Tibial artery (tissue), 4 donors: Measurements from ENCODE around the gene SH2D7.

Experiments
- DNase-seq, 2 donors: peaks; one replicate each; pipeline ENCODE4 v3.0.0-alpha.2; 2019
- H3K27ac ChIP-seq, 2 donors: fragments of 200-600 bp; sonication (generic) in 1 of 2; 1 replicate in 1 of 2; 2 replicates in 1 of 2; pipeline ENCODE4 v1.5.1; 2018 to 2019; ENCODE audit warnings: mild to moderate bottlenecking in 1 of 2
- H3K27me3 ChIP-seq, 2 donors: fragments of 200-600 bp; sonication (generic) in 1 of 2; one replicate each; pipeline versions ENCODE4 v1.5.1 to v1.6.0; 2016 to 2019
- H3K36me3 ChIP-seq, 3 donors: fragments of 200-600 bp; sonication (generic) in 2 of 3; one replicate each; pipeline ENCODE4 v1.5.1; 2016 to 2019; ENCODE audit warnings: mild to moderate bottlenecking in 2 of 3
- H3K4me1 ChIP-seq, 4 donors: fragments of 200-600 bp; sonication (generic) in 2 of 4; 1 replicate in 3 of 4; 2 replicates in 1 of 4; pipeline ENCODE4 v1.5.1; 2016 to 2019
- H3K4me3 ChIP-seq, 2 donors: fragments of 200-600 bp; sonication (generic) in 1 of 2; 1 replicate in 1 of 2; 2 replicates in 1 of 2; pipeline ENCODE4 v1.5.1; 2018 to 2019; ENCODE audit warnings: mild to moderate bottlenecking in 2 of 2
- H3K9me3 ChIP-seq, 3 donors: fragments of 200-600 bp; sonication (generic) in 1 of 3; one replicate each; pipeline ENCODE4 v1.5.1; 2016 to 2019
- intact Hi-C: fragments of 100-400 bp; cut with DNase I; formaldehyde crosslinking; loops from one replicate; pipeline ENCODE4 v1.15.0; 2023; ENCODE audit warnings: low total_unique reads
- TF ChIP-seq, protein P1 (sequence below), 2 experiments: fragments of 200-600 bp in 1 of 2; fragments of 450-650 bp in 1 of 2; IDR thresholded peaks; one replicate each; pipeline ENCODE4 v1.5.1; 2017 to 2019; ENCODE audit warnings: antibody characterized with exemption in 2 of 2, mild to moderate bottlenecking in 1 of 2, moderate library complexity in 1 of 2

SH2D7 gene

GRCh38 chr15:78065973-78066946 lies 26.1 kb upstream of the SH2D7 start:
- intact Hi-C loops = loop anchor here (5.0 kb wide), 1 partner anchor 54 kb away; no protein-coding TSS in a partner anchor
- Histone ChIP-seq H3K9me3 (no peaks in the 10 kb centered on the region), H3K36me3 (no peaks in the 10 kb centered on the region), H3K27me3 (no peaks in the 10 kb centered on the region), H3K27ac (peak overlapping the region; percentile 81 to 87), H3K4me3 (no peak overlapping the region), H3K4me1 (peaks cover 0 to 100% (median 79%) of the 10 kb centered on the region in 4 donors)
- TF ChIP-seq, protein P1, sequence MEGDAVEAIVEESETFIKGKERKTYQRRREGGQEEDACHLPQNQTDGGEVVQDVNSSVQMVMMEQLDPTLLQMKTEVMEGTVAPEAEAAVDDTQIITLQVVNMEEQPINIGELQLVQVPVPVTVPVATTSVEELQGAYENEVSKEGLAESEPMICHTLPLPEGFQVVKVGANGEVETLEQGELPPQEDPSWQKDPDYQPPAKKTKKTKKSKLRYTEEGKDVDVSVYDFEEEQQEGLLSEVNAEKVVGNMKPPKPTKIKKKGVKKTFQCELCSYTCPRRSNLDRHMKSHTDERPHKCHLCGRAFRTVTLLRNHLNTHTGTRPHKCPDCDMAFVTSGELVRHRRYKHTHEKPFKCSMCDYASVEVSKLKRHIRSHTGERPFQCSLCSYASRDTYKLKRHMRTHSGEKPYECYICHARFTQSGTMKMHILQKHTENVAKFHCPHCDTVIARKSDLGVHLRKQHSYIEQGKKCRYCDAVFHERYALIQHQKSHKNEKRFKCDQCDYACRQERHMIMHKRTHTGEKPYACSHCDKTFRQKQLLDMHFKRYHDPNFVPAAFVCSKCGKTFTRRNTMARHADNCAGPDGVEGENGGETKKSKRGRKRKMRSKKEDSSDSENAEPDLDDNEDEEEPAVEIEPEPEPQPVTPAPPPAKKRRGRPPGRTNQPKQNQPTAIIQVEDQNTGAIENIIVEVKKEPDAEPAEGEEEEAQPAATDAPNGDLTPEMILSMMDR (IDR thresholded peaks at IDR 0.05) = no peak
- DNase-seq = peak in 1 of 2 donors; percentile 59

DNA sequence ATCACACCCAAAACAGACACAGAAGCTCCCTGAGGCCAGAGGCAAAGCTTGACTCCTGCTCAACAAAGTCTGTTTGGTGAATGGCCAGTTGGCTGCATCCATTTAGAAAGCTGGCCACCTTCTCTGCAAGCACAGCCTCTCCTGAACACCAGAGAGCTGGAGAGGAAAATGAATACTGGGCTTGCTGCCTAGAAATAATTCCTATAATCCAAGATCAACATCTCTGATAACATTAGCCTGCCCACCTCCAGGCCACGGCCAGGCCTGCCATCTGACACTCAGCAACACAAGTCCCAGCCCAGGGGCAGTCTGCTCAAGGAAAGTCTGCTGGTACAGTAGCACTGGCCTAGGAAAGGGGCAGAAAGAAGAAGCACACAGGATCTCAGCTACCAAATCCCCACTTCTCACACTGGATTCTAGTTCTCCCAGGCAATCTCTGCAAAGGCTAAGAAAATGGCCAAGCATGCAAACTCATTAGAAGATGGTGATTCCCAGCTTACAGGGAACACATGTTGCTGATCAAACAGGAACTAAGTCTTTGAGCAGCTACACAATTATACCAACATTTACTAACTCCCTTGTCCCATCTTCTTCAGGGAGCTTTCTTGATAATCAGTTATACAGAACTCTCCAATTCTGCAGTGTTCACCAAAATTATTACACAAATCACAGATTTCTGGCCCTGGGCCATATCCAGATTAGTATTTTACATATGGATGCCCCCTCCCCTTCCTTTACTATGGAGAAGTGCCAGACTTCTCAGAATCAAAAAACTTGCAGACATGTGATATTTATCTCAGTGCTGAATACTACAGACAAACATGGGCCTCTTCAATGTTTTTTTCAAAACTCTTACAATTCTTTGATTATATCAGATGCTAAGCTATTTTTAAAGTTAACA lies 24.8 kb upstream of the SH2D7 start:
- TF ChIP-seq, protein P1 (IDR thresholded peaks at IDR 0.05) = no peak
- Histone ChIP-seq H3K4me1 (peaks cover 0 to 100% (median 81%) of the 10 kb centered on the region in 4 donors), H3K4me3 (no peak overlapping the region), H3K27ac (peak overlapping the region; percentile 81 to 87), H3K27me3 (no peaks in the 10 kb centered on the region), H3K36me3 (no peaks in the 10 kb centered on the region), H3K9me3 (no peaks in the 10 kb centered on the region)
- peak in 1 of 2 donors; percentile 80 for DNase-seq
- intact Hi-C loops = loop anchor here (5.0 kb wide), 1 partner anchor 55 kb away; no protein-coding TSS in a partner anchor

- no peaks in the 10 kb centered on the region for H3K36me3 ChIP-seq
- TF ChIP-seq, protein P1 (IDR thresholded peaks at IDR 0.05) = no peak
- no peaks in the 10 kb centered on the region for H3K9me3 ChIP-seq
- intact Hi-C loops = loop anchor here (5.0 kb wide), 1 partner anchor 57 kb away; no protein-coding TSS in a partner anchor
- no peaks in the 10 kb centered on the region for H3K27me3 ChIP-seq
- H3K27ac ChIP-seq = peak overlapping the region; percentile 81 to 87
- DNase-seq = peak in 1 of 2 donors; percentile 55
- peaks cover 0 to 100% (median 80%) of the 10 kb centered on the region in 4 donors for H3K4me1 ChIP-seq
- H3K4me3 ChIP-seq = no peak overlapping the region
Observed at GRCh38 chr15:78069052-78069414, 23.3 kb upstream of the SH2D7 start.

DNA sequence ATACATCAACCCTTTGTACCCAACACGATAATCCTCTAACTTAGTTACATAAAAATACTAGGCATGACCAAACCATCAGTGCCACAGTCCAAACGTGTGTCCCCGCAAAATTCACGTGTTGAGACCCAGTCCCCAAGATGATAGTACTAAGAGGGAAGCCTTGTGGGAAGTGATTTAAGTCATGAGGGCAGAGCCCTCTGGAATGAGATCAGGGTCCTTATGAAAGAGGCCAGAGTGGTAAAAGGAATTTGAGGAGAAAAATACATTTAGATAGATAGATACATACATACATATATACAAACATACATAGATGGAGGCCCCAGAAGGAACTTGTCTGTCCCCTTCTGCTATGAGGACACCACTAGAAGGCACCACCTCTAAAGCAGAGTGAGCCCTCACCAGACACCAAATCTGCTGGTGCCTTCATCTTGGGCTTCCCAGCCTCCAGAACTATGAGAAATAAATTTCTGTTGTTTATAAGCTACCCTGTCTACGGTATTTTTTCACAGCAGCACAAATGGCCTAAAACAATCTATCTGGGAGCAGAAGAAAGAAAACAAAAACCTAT lies 22.8 kb upstream of the SH2D7 start:
- H3K4me1 ChIP-seq = peaks cover 0 to 100% (median 79%) of the 10 kb centered on the region in 4 donors
- no peaks in the 10 kb centered on the region for H3K36me3 ChIP-seq
- H3K27ac ChIP-seq = peak overlapping the region; percentile 81 to 87
- DNase-seq = no peak
- TF ChIP-seq, protein P1 (IDR thresholded peaks at IDR 0.05) = no peak
- no peaks in the 10 kb centered on the region for H3K9me3 ChIP-seq
- no peak overlapping the region for H3K4me3 ChIP-seq
- intact Hi-C loops = loop anchor here (5.0 kb wide), 1 partner anchor 57 kb away; no protein-coding TSS in a partner anchor
- no peaks in the 10 kb centered on the region for H3K27me3 ChIP-seq
